ENCODE data around the gene EYA3.

- no peak for TF ChIP-seq EZH2 (IDR thresholded peaks at IDR 0.05; ENCODE audit: insufficient read depth, low read length)
- TF ChIP-seq CTCF (IDR thresholded peaks at IDR 0.05; ENCODE audit: insufficient read depth, low read depth, low read length), result no peak
These were observed 153.4 kb downstream of the EYA3 start, which contains the start of gene SMPDL3B for GRCh38 chr1:27934818-27935549.
